Measurements from ENCODE around the gene IL11. TPM values are rescaled to one million over a fixed set of nuclear protein-coding genes. Genes with fewer than 3 reads are reported as not detected.

Gene IL11
- total RNA-seq, 1 donor from 2014 or later: 0.32 TPM

GRCh38 chr19:55348317-55349034 is 21.8 kb downstream of the IL11 start:
- peaks cover 24% of the 10 kb centered on the region for H3K27me3 Mint-ChIP-seq (ENCODE audit: low read depth)
- no peak overlapping the region for H3K27ac Mint-ChIP-seq
- H3K9me3 Mint-ChIP-seq: no peaks in the 10 kb centered on the region
- no peaks in the 10 kb centered on the region for H3K4me1 Mint-ChIP-seq (ENCODE audit: low read depth)
- peaks cover 7% of the 10 kb centered on the region for H3K36me3 Mint-ChIP-seq (ENCODE audit: low read depth)
- DNase-seq (ENCODE audit: low spot score): no peak
- intact Hi-C loops (cut with micrococcal nuclease): no loop called here
- H3K4me3 Mint-ChIP-seq (ENCODE audit: low read depth): no peak overlapping the region

- peaks cover 14% of the 10 kb centered on the region for H3K27me3 Mint-ChIP-seq (ENCODE audit: low read depth)
- DNase-seq (ENCODE audit: low spot score): no peak
- no peaks in the 10 kb centered on the region for H3K9me3 Mint-ChIP-seq
- peaks cover 15% of the 10 kb centered on the region for H3K36me3 Mint-ChIP-seq (ENCODE audit: low read depth)
- H3K4me3 Mint-ChIP-seq (ENCODE audit: low read depth): no peak overlapping the region
- H3K4me1 Mint-ChIP-seq (ENCODE audit: low read depth): no peaks in the 10 kb centered on the region
- no peak overlapping the region for H3K27ac Mint-ChIP-seq
- intact Hi-C loops (cut with micrococcal nuclease): no loop called here
Observed at GRCh38 chr19:55347442-55348009, 22.7 kb downstream of the IL11 start.

GRCh38 chr19:55346725-55347441 is 23.4 kb downstream of the IL11 start:
- H3K9me3 Mint-ChIP-seq: no peaks in the 10 kb centered on the region
- H3K4me3 Mint-ChIP-seq (ENCODE audit: low read depth): no peak overlapping the region
- H3K27ac Mint-ChIP-seq: no peak overlapping the region
- no peaks in the 10 kb centered on the region for H3K4me1 Mint-ChIP-seq (ENCODE audit: low read depth)
- intact Hi-C loops (cut with micrococcal nuclease): no loop called here
- H3K27me3 Mint-ChIP-seq (ENCODE audit: low read depth): peaks cover 8% of the 10 kb centered on the region
- DNase-seq (ENCODE audit: low spot score): no peak
- H3K36me3 Mint-ChIP-seq (ENCODE audit: low read depth): peaks cover 17% of the 10 kb centered on the region

- Mint-ChIP-seq H3K27me3 (ENCODE audit: low read depth) (no peaks in the 10 kb centered on the region), H3K4me1 (ENCODE audit: low read depth) (peaks cover 3% of the 10 kb centered on the region), H3K4me3 (ENCODE audit: low read depth) (no peak overlapping the region), H3K36me3 (ENCODE audit: low read depth) (peaks cover 20% of the 10 kb centered on the region), H3K9me3 (no peaks in the 10 kb centered on the region), H3K27ac (no peak overlapping the region)
- no peak for DNase-seq (ENCODE audit: low spot score)
- intact Hi-C loops (cut with micrococcal nuclease): no loop called here
Observed at GRCh38 chr19:55345818-55346724, 24.2 kb downstream of the IL11 start.

GRCh38 chr19:55345101-55345817 is 25.0 kb downstream of the IL11 start:
- Mint-ChIP-seq H3K4me1 (ENCODE audit: low read depth) (peaks cover 6% of the 10 kb centered on the region), H3K4me3 (ENCODE audit: low read depth) (no peak overlapping the region), H3K27me3 (ENCODE audit: low read depth) (no peaks in the 10 kb centered on the region), H3K27ac (no peak overlapping the region), H3K9me3 (no peaks in the 10 kb centered on the region), H3K36me3 (ENCODE audit: low read depth) (peaks cover 20% of the 10 kb centered on the region)
- no peak for DNase-seq (ENCODE audit: low spot score)
- intact Hi-C loops (cut with micrococcal nuclease): no loop called here

- Mint-ChIP-seq H3K9me3 (no peaks in the 10 kb centered on the region), H3K27me3 (ENCODE audit: low read depth) (no peaks in the 10 kb centered on the region), H3K27ac (no peak overlapping the region), H3K4me3 (ENCODE audit: low read depth) (no peak overlapping the region), H3K36me3 (ENCODE audit: low read depth) (peaks cover 20% of the 10 kb centered on the region), H3K4me1 (ENCODE audit: low read depth) (peaks cover 7% of the 10 kb centered on the region)
- no peak for DNase-seq (ENCODE audit: low spot score)
- intact Hi-C loops (cut with micrococcal nuclease): no loop called here
Observed at GRCh38 chr19:55344444-55344843, 25.8 kb downstream of the IL11 start.

GRCh38 chr19:55341595-55342531 is 28.4 kb downstream of the IL11 start:
- peak overlapping the region; percentile 54 for H3K27ac Mint-ChIP-seq
- intact Hi-C loops (cut with micrococcal nuclease): no loop called here
- peaks cover 14% of the 10 kb centered on the region for H3K4me1 Mint-ChIP-seq (ENCODE audit: low read depth)
- H3K27me3 Mint-ChIP-seq (ENCODE audit: low read depth): no peaks in the 10 kb centered on the region
- no peak for DNase-seq (ENCODE audit: low spot score)
- H3K9me3 Mint-ChIP-seq: no peaks in the 10 kb centered on the region
- H3K36me3 Mint-ChIP-seq (ENCODE audit: low read depth): peaks cover 17% of the 10 kb centered on the region
- H3K4me3 Mint-ChIP-seq (ENCODE audit: low read depth): peak overlapping the region; percentile 69

GRCh38 chr19:55341171-55341588 is 29.1 kb downstream of the IL11 start:
- DNase-seq (ENCODE audit: low spot score): peak; percentile 51
- Mint-ChIP-seq H3K27ac (peak overlapping the region; percentile 92), H3K9me3 (no peaks in the 10 kb centered on the region), H3K4me3 (ENCODE audit: low read depth) (peak overlapping the region; percentile 89), H3K4me1 (ENCODE audit: low read depth) (peaks cover 14% of the 10 kb centered on the region), H3K27me3 (ENCODE audit: low read depth) (peaks cover under 1% of the 10 kb centered on the region), H3K36me3 (ENCODE audit: low read depth) (peaks cover 17% of the 10 kb centered on the region)
- intact Hi-C loops (cut with micrococcal nuclease): no loop called here

- Mint-ChIP-seq H3K4me1 (ENCODE audit: low read depth) (peaks cover 14% of the 10 kb centered on the region), H3K27me3 (ENCODE audit: low read depth) (peaks cover 2% of the 10 kb centered on the region), H3K36me3 (ENCODE audit: low read depth) (peaks cover 17% of the 10 kb centered on the region), H3K4me3 (ENCODE audit: low read depth) (peak overlapping the region; percentile 89), H3K9me3 (no peaks in the 10 kb centered on the region), H3K27ac (peak overlapping the region; percentile 92)
- DNase-seq (ENCODE audit: low spot score): no peak
- intact Hi-C loops (cut with micrococcal nuclease): no loop called here
Observed at GRCh38 chr19:55340784-55341147, 29.5 kb downstream of the IL11 start.

- DNase-seq (ENCODE audit: low spot score): peak; percentile 26
- Mint-ChIP-seq H3K4me3 (ENCODE audit: low read depth) (peak overlapping the region; percentile 93), H3K4me1 (ENCODE audit: low read depth) (peaks cover 14% of the 10 kb centered on the region), H3K9me3 (no peaks in the 10 kb centered on the region), H3K36me3 (ENCODE audit: low read depth) (peaks cover 17% of the 10 kb centered on the region), H3K27ac (peak overlapping the region; percentile 95), H3K27me3 (ENCODE audit: low read depth) (peaks cover 2% of the 10 kb centered on the region)
- intact Hi-C loops (cut with micrococcal nuclease): loop anchor here (1.0 to 5.0 kb wide), 7 partner anchors 39 to 878 kb away; partner anchors contain the start of genes FIZ1, HSPBP1, LENG9 and PPP6R1
Observed at GRCh38 chr19:55339889-55340783, 30.1 kb downstream of the IL11 start.

All from activated T-helper 2 cell treated with anti-CD3 and anti-CD28 coated beads, Interferon-gamma antibody, Interleukin-2, Interleukin-4, amounts not matched to agents 10 μg/mL and 5 μg/mL and 100 μg/mL, durations not matched to agents 14 hours and 24 hours and 36 hours (primary cell).